ENCODE results near the gene RGL2. TPM values are rescaled to one million over a fixed set of nuclear protein-coding genes. Genes with fewer than 3 reads are reported as not detected.

The RGL2 gene
- total RNA-seq, 2 experiments from 2014 or later = 22.2 to 23.2 TPM

- ChIA-PET POLR2A (interaction anchor here (0.6 to 1.8 kb wide), 7 partner anchors 10 to 93 kb away, joined by 3 to 20 read pairs (median 8); partner anchors contain the start of genes KIFC1, PFDN6, RPS18 and VPS52), CTCF (interaction anchor here (0.5 to 4.1 kb wide), 12 partner anchors 8 to 232 kb away, joined by 3 to 36 read pairs (median 4); partner anchors contain the start of genes B3GALT4, PFDN6, RPS18 and VPS52)
Measured at GRCh38 chr6:33299237-33299944, 649 bp upstream of the RGL2 start.

GRCh38 chr6:33297956-33298772 is 578 bp downstream of the RGL2 start:
- ChIA-PET CTCF (interaction anchor here (0.8 to 4.1 kb wide), 5 partner anchors 8 to 20 kb away, joined by 3 to 36 read pairs (median 8); partner anchors contain the start of genes PFDN6, WDR46 and ZBTB22), POLR2A (interaction anchor here (0.6 to 1.8 kb wide), 5 partner anchors 9 to 47 kb away, joined by 3 to 20 read pairs (median 4); partner anchors contain the start of genes B3GALT4, PFDN6, WDR46 and ZBTB22)

GRCh38 chr6:33297406-33297955 is 1.3 kb downstream of the RGL2 start:
- POLR2A ChIA-PET = interaction anchor here (1.0 to 1.3 kb wide), 2 partner anchors 20 to 48 kb away, joined by 3 to 4 read pairs; partner anchors contain the start of gene B3GALT4
- CTCF ChIA-PET = interaction anchor here (2.0 kb wide), 1 partner anchor 15 kb away, joined by 8 read pairs; no protein-coding TSS in a partner anchor

GRCh38 chr6:33296797-33297405 is 1.8 kb downstream of the RGL2 start:
- CTCF ChIA-PET = interaction anchor here (2.0 kb wide), 1 partner anchor 16 kb away, joined by 8 read pairs; no protein-coding TSS in a partner anchor
- POLR2A ChIA-PET = interaction anchor here (1.0 to 1.3 kb wide), 2 partner anchors 20 to 48 kb away, joined by 3 to 4 read pairs; partner anchors contain the start of gene B3GALT4

DNA sequence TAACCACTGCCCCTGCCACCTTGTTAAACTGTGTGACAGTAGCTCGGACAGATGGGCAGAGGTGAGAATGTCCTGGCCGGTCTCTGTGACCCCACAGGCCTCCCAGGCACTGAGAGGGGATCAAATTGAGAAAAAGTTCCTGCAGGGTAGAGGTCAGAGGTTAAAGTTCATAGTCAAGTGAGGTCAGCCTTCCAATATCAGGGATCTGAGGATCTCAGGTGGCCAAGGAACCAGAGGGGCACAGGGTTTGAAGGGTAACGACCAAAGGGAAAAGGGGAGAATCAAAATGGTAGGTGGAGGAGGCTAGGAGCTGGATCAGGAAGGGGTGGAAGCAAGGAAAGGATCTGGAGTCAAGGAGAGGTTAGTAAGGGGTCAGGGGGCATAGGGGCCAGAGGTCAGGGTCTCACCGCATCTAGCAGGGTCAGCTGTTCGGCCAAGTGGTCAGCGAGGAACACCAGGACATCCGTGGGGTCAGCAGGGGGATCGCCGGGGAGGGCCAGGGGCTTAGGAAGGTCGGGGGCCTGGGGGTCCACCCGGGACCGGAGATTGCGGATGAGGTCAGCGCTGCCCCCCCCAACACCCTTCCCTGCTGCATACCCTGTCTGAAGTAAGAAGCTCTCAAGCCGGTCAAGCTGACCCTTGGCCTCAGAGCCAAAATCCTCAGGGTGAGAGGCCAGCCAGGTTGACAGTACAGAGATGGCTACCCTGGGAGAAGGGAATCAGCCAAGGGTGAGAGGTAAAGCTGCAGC is 2.9 kb downstream of the RGL2 start:
- ChIA-PET CTCF (interaction anchor here (0.8 to 2.0 kb wide), 3 partner anchors 17 to 135 kb away, joined by 3 to 8 read pairs (median 4); partner anchors contain the start of gene B3GALT4), POLR2A (interaction anchor here (0.8 kb wide), 1 partner anchor 19 kb away, joined by 3 read pairs; the partner anchor contains the start of gene B3GALT4)

DNA sequence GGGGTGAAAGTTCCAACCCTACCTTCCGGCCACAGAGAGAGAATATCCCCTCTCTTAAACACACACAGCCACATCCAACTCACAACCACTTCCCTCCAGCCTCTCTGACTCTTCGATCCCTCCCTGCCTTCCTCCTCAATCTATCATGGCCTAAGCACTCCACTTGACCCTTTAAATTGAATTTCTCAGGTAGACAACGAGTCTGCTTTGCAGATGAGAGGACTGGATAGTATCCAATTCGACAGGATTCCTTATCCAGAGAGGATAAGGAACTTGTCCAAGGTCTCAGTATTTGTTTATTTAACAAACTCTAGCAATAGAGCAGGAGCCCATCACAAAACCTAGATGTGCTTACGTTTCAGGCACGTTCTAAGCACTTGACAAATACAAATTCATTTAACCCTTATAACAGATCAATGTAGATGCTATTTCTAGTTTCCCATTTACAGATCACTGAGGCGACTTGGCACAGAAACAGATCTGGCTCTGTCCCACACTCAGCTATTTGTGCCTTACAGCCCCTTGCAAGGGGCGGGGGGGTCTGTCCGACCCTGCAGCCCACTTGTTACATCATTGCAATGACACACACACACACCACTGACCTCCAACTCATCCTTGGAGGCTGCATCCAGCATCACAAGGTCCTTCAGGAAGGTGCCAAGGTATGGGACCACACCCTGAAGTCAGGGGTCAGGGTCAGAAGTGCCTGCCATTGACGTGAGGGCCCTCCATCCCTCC is 4.5 kb downstream of the RGL2 start:
- ChIA-PET CTCF (interaction anchor here (1.5 kb wide), 1 partner anchor 17 kb away, joined by 4 read pairs; the partner anchor contains the start of gene B3GALT4), POLR2A (interaction anchor here (0.5 kb wide), 1 partner anchor 118 kb away, joined by 5 read pairs; no protein-coding TSS in a partner anchor)

DNA sequence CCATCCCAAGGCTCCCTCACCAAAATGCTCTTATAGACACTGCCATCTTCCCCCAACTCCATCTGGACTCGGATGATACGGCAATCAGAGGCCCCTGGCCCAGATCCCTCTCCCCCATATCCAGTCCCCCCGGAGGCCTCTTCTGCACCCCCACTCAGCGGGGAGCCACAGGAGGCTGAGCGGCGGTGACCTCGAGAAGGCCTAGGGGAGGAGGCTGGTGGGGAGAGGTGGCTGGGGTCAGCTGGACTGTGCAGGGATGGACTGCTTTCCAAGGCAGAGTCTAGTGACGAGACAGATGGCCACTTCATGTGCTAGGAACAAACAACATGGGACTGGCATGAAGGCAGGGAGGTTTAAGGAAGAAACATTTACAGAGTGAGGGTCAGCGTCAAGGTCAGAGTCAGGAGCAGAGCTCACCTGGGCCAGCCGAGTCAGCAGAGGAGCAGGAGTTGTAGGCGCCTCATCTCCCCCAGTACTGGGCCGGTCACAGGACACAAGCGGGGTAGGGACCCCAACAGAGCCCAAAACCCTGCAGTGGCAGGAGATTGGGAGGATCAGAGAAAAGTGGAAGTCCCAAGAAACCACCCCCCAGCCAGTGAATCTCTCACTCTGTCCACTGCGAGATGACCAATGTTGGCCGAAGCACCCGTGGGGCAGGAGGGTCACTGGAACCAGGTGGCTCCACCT is 5.6 kb downstream of the RGL2 start:
- CTCF ChIA-PET = interaction anchor here (1.3 kb wide), 1 partner anchor 16 kb away, joined by 4 read pairs; the partner anchor contains the start of gene B3GALT4
- POLR2A ChIA-PET = interaction anchor here (1.5 kb wide), 1 partner anchor 16 kb away, joined by 4 read pairs; the partner anchor contains the start of gene B3GALT4

DNA sequence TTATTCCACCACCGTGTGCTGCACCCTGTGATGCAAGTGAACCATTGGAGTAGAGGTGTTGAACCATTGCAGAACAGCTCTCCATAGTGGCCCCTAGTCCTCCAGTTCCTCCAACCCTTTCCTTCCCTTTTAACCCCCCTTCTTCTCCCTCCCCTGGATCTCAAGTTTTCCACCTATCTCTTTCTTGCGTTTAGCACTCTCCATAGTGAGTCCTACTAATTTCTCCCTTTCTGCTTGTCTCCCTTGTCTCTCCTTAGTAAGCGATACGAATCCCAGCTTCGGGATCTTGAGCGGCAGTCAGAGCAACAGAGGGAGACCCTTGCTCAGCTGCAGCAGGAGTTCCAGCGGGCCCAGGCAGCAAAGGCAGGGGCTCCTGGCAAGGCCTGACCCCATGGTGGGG is 8.3 kb downstream of the RGL2 start:
- ChIA-PET POLR2A (interaction anchor here (0.6 to 4.5 kb wide), 3 partner anchors 9 to 136 kb away, joined by 6 to 38 read pairs (median 8); partner anchors contain the start of genes B3GALT4 and RGL2), CTCF (interaction anchor here (1.3 to 3.0 kb wide), 4 partner anchors 9 to 55 kb away, joined by 4 to 11 read pairs (median 6); partner anchors contain the start of genes RGL2, RPS18 and VPS52)

GRCh38 chr6:33289784-33290315 is 8.9 kb downstream of the RGL2 start:
- CTCF ChIA-PET = interaction anchor here (0.9 to 3.0 kb wide), 8 partner anchors 9 to 133 kb away, joined by 3 to 30 read pairs (median 4); partner anchors contain the start of genes B3GALT4, RGL2, RPS18 and TAPBP

GRCh38 chr6:33288921-33289783 is 9.6 kb downstream of the RGL2 start, which contains the start of the genes PFDN6 and WDR46:
TSS of gene PFDN6 (plus strand) at chr6:33289601. CDS start at chr6:33289857, 256 bp downstream.
TSS of gene WDR46 (minus strand) at chr6:33289239. CDS start at chr6:33289170, 69 bp downstream.
- POLR2A ChIA-PET = interaction anchor here (0.5 to 4.5 kb wide), 11 partner anchors 10 to 318 kb away, joined by 3 to 38 read pairs (median 4); partner anchors contain the start of genes B3GALT4, HLA-DPB1, RGL2 and RPS18
- CTCF ChIA-PET = interaction anchor here (0.9 to 3.0 kb wide), 9 partner anchors 10 to 134 kb away, joined by 3 to 30 read pairs (median 4); partner anchors contain the start of genes B3GALT4, RGL2, RPS18 and TAPBP

More at GRCh38 chr6:33289784-33290315, 8.9 kb downstream of the RGL2 start:
- POLR2A ChIA-PET = interaction anchor here (0.6 to 4.5 kb wide), 5 partner anchors 9 to 27 kb away, joined by 3 to 38 read pairs (median 8); partner anchors contain the start of genes B3GALT4, RGL2, RPS18 and VPS52

- ChIA-PET CTCF (interaction anchor here (1.1 to 3.0 kb wide), 6 partner anchors 11 to 135 kb away, joined by 3 to 30 read pairs (median 6); partner anchors contain the start of genes B3GALT4 and RGL2), POLR2A (interaction anchor here (0.7 to 4.5 kb wide), 6 partner anchors 11 to 317 kb away, joined by 3 to 38 read pairs (median 8); partner anchors contain the start of genes B3GALT4, RGL2, RPS18 and VPS52)
Measured at GRCh38 chr6:33288141-33288920, 10.4 kb downstream of the RGL2 start.

DNA sequence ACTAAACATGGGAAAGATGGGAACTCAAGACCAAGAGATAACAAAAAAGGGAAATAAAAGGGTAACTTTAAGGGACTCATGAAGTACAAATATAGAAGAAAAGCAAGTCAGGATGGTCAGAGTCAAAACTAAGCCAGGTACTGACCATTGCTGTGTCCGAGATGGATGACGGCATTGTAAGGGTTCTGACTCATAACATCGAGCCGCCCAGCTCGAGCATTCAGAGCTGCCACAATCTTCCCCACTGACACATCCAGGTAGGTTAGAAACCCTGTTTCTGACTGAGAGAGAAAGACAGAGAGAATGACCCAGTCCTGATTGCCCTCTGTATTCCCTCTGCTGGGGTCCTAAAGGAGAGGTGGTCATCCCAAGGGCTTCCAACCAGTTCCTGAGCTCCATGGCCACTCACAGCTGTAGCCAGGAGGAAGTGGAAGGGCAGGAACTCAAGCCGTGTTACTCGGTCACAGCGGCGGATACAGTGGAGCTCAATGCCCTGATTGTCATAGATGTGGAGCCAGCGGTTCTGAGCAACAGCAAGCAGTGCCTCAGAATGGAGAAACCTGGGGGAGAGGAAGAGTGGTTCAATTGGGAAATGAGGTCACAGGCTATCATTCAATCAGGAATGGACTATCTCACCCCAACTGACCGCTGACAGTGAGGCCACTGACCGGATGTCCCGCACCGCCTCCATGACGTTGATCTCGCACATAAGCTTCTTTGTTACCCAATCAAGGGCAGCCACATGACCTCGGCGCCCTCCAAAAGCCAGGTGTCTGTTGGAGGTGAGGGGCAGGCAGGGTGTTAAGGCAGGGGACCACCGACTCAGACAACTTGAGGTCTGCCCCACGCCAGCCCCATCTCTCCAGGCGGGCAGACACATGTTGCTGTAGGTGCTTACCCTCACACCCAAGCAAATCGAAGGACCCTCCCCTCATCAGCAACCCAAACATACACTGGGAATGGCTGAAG is 11.5 kb downstream of the RGL2 start:
- POLR2A ChIA-PET = interaction anchor here (4.5 kb wide), 1 partner anchor 10 kb away, joined by 38 read pairs; the partner anchor contains the start of gene B3GALT4

More for the DNA sequence above, 11.5 kb downstream of the RGL2 start:
- CTCF ChIA-PET = interaction anchor here (1.2 to 1.5 kb wide), 2 partner anchors 10 to 12 kb away, joined by 3 to 9 read pairs; partner anchors contain the start of genes B3GALT4 and RGL2
